Gastrocnemius medialis (tissue), 4 donors: Measurements from ENCODE around the gene CORIN. TPM values are rescaled to one million over a fixed set of nuclear protein-coding genes. Genes with fewer than 3 reads are reported as not detected.

Experiments used
- ATAC-seq, 2 donors: fragments of 150-250 bp; one replicate each; pipeline ENCODE4 v1.9.1; 2016
- DNase-seq, 2 donors: peaks; one replicate each; pipeline ENCODE4 v3.0.0-alpha.2; 2019
- H3K27ac ChIP-seq, 4 donors: fragments of 200-600 bp; sonication (generic); 1 replicate in 1 of 4; 2 replicates in 3 of 4; pipeline ENCODE4 v1.5.1; 2016 to 2018; ENCODE audit warnings: mild to moderate bottlenecking in 2 of 4, moderate library complexity in 1 of 4
- H3K27me3 ChIP-seq, 3 donors: fragments of 200-600 bp; sonication (generic) in 2 of 3; 1 replicate in 1 of 3; 2 replicates in 2 of 3; pipeline versions ENCODE4 v1.5.1 to v1.6.0; 2016 to 2019; ENCODE audit warnings: mild to moderate bottlenecking in 1 of 3, moderate library complexity in 1 of 3
- H3K36me3 ChIP-seq, 2 donors: fragments of 200-600 bp; sonication (generic) in 1 of 2; one replicate each; pipeline ENCODE4 v1.5.1; 2017 to 2018
- H3K4me1 ChIP-seq, 2 donors: fragments of 200-600 bp; sonication (generic) in 1 of 2; one replicate each; pipeline ENCODE4 v1.5.1; 2016 to 2017; ENCODE audit warnings: mild to moderate bottlenecking in 2 of 2
- H3K4me3 ChIP-seq, 4 donors: fragments of 200-600 bp; sonication (generic) in 3 of 4; 1 replicate in 1 of 4; 2 replicates in 3 of 4; pipeline ENCODE4 v1.5.1; 2016 to 2019; ENCODE audit warnings: mild to moderate bottlenecking in 2 of 4
- H3K9me3 ChIP-seq, 3 donors: fragments of 200-600 bp; sonication (generic) in 2 of 3; 1 replicate in 1 of 3; 2 replicates in 2 of 3; pipeline ENCODE4 v1.5.1; 2016 to 2019
- POLR2A ChIP-seq, 2 donors: fragments of 450-650 bp; IDR thresholded peaks; one replicate each; pipeline ENCODE4 v1.6.1; 2017; ENCODE audit warnings: antibody characterized with exemption in 2 of 2, mild to moderate bottlenecking in 2 of 2, moderate library complexity in 2 of 2
- in situ Hi-C, 4 donors: fragments of 200-750 bp; cut with MboI; loops; one replicate each; pipeline versions ENCODE4 v1.15.0 to v1.8.0; 2017; ENCODE audit warnings: low sequenced_read_pairs in 4 of 4
- intact Hi-C: fragments of 100-400 bp; cut with DNase I; formaldehyde crosslinking; loops from one replicate; pipeline ENCODE4 v1.15.1; 2023; ENCODE audit warnings: low total_unique reads
- total RNA-seq, 4 donors: library from RNA; depleted of rRNA; stranded (reverse); fragments of >200 nt; gene quantifications; one replicate each; pipeline versions ENCODE4 v1.1.0 to v1.2.3, GENCODE V29; 2016
- TF ChIP-seq, protein P1 (sequence below), 5 experiments: fragments of 450-650 bp in 3 of 5; fragments of 200-600 bp in 2 of 5; sonication (generic) in 2 of 5; IDR thresholded peaks in 4 of 5; conservative IDR thresholded peaks in 1 of 5; 1 replicate in 4 of 5; 2 replicates in 1 of 5; pipeline ENCODE4 v1.5.1; 2016 to 2019; ENCODE audit warnings: antibody characterized with exemption in 5 of 5, mild to moderate bottlenecking in 3 of 5, moderate library complexity in 3 of 5

The CORIN gene
- total RNA-seq, 4 donors from 2014 or later: 0.49 to 0.70 TPM; not detected in 2

DNA sequence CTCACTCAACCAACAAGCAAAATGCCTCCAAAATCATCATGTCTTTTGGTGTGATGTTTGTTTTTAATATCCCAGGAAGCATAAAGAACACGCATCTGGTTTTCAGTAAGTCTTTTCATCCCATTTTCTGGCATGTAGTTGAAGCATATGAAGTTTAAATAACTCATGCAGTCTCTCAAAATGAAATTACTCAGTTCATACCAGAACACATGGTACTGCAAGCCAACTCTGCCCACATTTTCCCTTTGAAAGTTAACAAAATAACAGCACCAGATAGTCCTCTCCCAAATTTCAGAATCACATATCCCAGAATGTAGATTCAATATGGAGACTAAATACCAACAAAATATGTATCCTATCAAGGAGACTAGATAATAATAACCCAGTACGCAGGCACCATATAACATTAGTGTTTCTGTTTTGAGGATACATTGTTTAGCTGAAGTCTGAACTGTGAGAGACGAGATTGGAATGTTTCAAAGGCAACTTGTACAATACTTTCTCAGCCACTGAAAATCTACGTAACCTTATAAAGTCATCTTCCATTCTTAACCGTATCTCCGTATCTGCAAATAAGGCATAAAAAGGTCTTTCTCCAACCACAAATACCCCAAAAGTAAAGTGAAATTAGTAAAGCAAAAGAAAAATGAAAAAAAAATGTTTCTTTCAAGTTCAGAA is 23.1 kb downstream of the CORIN start:
- Histone ChIP-seq H3K36me3 (no peaks in the 10 kb centered on the region), H3K27ac (no peak overlapping the region)

DNA sequence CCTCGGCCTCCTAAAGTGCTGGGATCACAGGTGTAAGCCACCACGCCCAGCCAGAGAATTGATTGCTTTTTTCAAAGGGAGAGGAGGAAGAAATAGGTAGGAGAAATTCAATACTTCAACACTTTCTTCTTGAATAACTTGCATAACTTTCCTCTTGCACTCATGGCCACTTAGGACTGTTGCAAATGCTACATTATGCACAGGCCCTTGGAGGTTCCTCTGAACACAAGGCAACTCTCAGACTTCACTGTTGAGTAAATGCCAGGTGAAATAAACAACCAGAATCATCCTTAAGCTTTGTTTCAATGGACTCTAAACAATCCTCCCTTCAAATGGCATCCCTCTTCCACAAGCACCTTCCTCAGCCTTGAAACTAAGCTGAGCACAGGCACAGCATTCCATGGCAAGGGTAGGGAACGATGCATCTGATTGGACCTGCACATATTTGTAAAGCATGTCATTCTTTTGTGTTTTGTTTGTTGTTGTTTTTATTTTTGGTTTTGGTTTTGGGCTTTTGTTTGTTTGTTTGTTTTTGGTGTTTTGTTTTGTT is 28.1 kb downstream of the CORIN start:
- TF ChIP-seq, protein P1, sequence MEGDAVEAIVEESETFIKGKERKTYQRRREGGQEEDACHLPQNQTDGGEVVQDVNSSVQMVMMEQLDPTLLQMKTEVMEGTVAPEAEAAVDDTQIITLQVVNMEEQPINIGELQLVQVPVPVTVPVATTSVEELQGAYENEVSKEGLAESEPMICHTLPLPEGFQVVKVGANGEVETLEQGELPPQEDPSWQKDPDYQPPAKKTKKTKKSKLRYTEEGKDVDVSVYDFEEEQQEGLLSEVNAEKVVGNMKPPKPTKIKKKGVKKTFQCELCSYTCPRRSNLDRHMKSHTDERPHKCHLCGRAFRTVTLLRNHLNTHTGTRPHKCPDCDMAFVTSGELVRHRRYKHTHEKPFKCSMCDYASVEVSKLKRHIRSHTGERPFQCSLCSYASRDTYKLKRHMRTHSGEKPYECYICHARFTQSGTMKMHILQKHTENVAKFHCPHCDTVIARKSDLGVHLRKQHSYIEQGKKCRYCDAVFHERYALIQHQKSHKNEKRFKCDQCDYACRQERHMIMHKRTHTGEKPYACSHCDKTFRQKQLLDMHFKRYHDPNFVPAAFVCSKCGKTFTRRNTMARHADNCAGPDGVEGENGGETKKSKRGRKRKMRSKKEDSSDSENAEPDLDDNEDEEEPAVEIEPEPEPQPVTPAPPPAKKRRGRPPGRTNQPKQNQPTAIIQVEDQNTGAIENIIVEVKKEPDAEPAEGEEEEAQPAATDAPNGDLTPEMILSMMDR (IDR thresholded peaks at IDR 0.05 in 4 of 5, conservative IDR thresholded peaks at IDR 0.05 in 1 of 5): no peak
- TF ChIP-seq POLR2A (IDR thresholded peaks at IDR 0.05): no peak
- ATAC-seq (no peak), DNase-seq (no peak)
- H3K4me3 ChIP-seq: no peak overlapping the region
- intact Hi-C loops: no loop called here
- H3K36me3 ChIP-seq: no peaks in the 10 kb centered on the region
- H3K4me1 ChIP-seq: no peaks in the 10 kb centered on the region
- in situ Hi-C loops: no loop called here
- H3K9me3 ChIP-seq: no peaks in the 10 kb centered on the region
- no peak overlapping the region for H3K27ac ChIP-seq
- H3K27me3 ChIP-seq: no peaks in the 10 kb centered on the region

More for the DNA sequence above, 23.1 kb downstream of the CORIN start:
- in situ Hi-C loops (no loop called here), intact Hi-C loops (no loop called here)
- Histone ChIP-seq H3K9me3 (no peaks in the 10 kb centered on the region), H3K27me3 (no peaks in the 10 kb centered on the region), H3K4me1 (no peaks in the 10 kb centered on the region), H3K4me3 (no peak overlapping the region)
- DNase-seq (no peak), ATAC-seq (no peak)
- TF ChIP-seq, protein P1 (IDR thresholded peaks at IDR 0.05 in 4 of 5, conservative IDR thresholded peaks at IDR 0.05 in 1 of 5): no peak
- no peak for TF ChIP-seq POLR2A (IDR thresholded peaks at IDR 0.05)

DNA sequence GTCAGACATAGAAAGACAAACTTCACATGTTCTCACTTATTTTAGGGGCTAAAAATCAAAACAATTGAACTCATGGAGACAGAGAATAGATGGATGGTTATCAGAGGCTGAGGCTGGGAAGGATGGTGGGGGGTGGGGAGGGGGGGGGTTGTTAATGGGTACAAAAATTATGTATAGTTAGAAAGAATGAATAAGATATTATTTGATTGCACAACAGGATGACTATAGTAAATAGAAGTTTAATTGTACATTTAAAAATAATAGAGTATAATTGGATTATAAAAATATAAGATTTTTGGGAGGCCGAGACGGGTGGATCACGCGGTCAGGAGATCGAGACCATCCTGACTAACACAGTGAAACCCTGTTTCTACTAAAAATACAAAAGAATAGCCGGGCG is 33.3 kb downstream of the CORIN start:
- Histone ChIP-seq H3K9me3 (no peaks in the 10 kb centered on the region), H3K4me3 (no peak overlapping the region), H3K27ac (no peak overlapping the region), H3K27me3 (no peaks in the 10 kb centered on the region), H3K4me1 (no peaks in the 10 kb centered on the region), H3K36me3 (no peaks in the 10 kb centered on the region)
- no peak for TF ChIP-seq POLR2A (IDR thresholded peaks at IDR 0.05)
- TF ChIP-seq, protein P1 (IDR thresholded peaks at IDR 0.05 in 4 of 5, conservative IDR thresholded peaks at IDR 0.05 in 1 of 5): no peak
- no peak for DNase-seq
- no peak for ATAC-seq
- intact Hi-C loops (no loop called here), in situ Hi-C loops (no loop called here)

DNA sequence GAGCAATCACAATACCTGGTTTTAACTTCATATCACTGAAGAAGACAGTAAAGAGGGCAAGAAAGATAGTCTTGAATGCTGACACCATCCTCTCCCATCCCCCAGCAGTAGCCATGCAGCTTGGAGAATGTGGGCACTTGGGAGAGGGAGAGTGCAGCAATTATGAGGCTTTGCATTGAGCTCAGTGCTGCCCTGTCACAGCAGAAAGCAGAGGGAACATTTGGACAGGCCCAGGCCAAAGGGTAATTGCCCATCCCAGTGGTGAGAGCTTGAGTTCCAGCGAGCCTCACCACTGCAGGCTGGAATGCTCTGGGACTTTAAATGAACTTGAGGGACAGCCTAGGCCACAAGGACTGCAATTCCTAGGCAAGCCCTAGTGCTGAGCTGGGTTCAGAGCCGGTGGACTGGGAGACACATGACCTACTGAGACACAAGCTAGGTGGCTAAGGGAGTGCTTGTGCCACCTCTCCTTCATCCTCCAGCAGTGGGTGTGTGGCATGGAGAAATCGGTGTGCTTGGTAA is 36.3 kb downstream of the CORIN start:
- no peak overlapping the region for H3K4me3 ChIP-seq
- in situ Hi-C loops (no loop called here), intact Hi-C loops (no loop called here)
- ATAC-seq (no peak), DNase-seq (no peak)
- H3K4me1 ChIP-seq: no peaks in the 10 kb centered on the region
- no peak overlapping the region for H3K27ac ChIP-seq
- no peak for TF ChIP-seq POLR2A (IDR thresholded peaks at IDR 0.05)
- TF ChIP-seq, protein P1 (IDR thresholded peaks at IDR 0.05 in 4 of 5, conservative IDR thresholded peaks at IDR 0.05 in 1 of 5): no peak
- no peaks in the 10 kb centered on the region for H3K36me3 ChIP-seq
- H3K9me3 ChIP-seq: no peaks in the 10 kb centered on the region
- H3K27me3 ChIP-seq: no peaks in the 10 kb centered on the region
